T-cell (primary cell): Measurements from ENCODE around the gene ABI3. TPM values are rescaled to one million over a fixed set of nuclear protein-coding genes. Genes with fewer than 3 reads are reported as not detected.

Experiments used
- ATAC-seq, 4 experiments: fragments of 200-7000 bp in 3 of 4; fragments of 150-1000 bp in 1 of 4; cut with Tn5 transposase; replicated peaks in 1 of 4; 1 replicate in 3 of 4; 2 replicates in 1 of 4; pipeline ENCODE4 v1.10.0; 2021; ENCODE audit warnings: moderate library complexity in 3 of 4, mild to moderate bottlenecking in 2 of 4, moderate number of reproducible peaks in 1 of 4
- CTCF ChIA-PET, 2 donors: fragments of 300-600 bp; sonication (Branson Sonifier 250); formaldehyde crosslinking; loops; one replicate each; lab custom pipeline; 2022; ENCODE audit warnings: antibody characterized with exemption in 2 of 2; lab: Charles Lee
- POLR2A ChIA-PET, 2 donors: fragments of 300-600 bp; sonication (Branson Sonifier 250); formaldehyde crosslinking; loops; one replicate each; lab custom pipeline; 2022; ENCODE audit warnings: antibody characterized with exemption in 2 of 2; lab: Charles Lee
- DNase-seq, 35 experiments: peaks; one replicate each; pipeline versions ENCODE4 v3.0.0 to v3.0.0-alpha.2; 2013 to 2023
- H3K27ac ChIP-seq: one replicate; pipeline ENCODE4 v1.5.1; 2013; ENCODE audit warnings: low read length
- H3K27me3 ChIP-seq, 2 experiments: replicated peaks in 1 of 2; 1 replicate in 1 of 2; 2 replicates in 1 of 2; pipeline versions ENCODE4 v1.6.1 to v1.7.0; 2013; ENCODE audit warnings: low read length in 1 of 2, mixed read lengths in 1 of 2; ENCODE audit not compliant: control insufficient read depth in 2 of 2, insufficient read depth in 2 of 2; ENCODE audit errors: extremely low read depth in 1 of 2
- H3K36me3 ChIP-seq, 2 donors: 1 replicate in 1 of 2; 2 replicates in 1 of 2; pipeline versions ENCODE4 v1.6.1 to v1.7.0; 2013; ENCODE audit warnings: low read length in 1 of 2; ENCODE audit not compliant: control insufficient read depth in 2 of 2, insufficient read depth in 1 of 2; ENCODE audit errors: extremely low read depth in 1 of 2
- H3K4me1 ChIP-seq, 2 experiments: 1 replicate in 1 of 2; 2 replicates in 1 of 2; pipeline versions ENCODE4 v1.6.1 to v1.7.0; 2013; ENCODE audit warnings: low read length in 2 of 2, mixed read lengths in 1 of 2; ENCODE audit not compliant: insufficient read depth in 2 of 2, control insufficient read depth in 1 of 2; ENCODE audit errors: extremely low read depth in 1 of 2
- H3K4me3 ChIP-seq, 2 donors: 1 replicate in 1 of 2; 2 replicates in 1 of 2; pipeline versions ENCODE4 v1.5.1 to v1.7.0; 2013; ENCODE audit warnings: mild to moderate bottlenecking in 2 of 2, low read length in 1 of 2, moderate library complexity in 1 of 2; ENCODE audit not compliant: control insufficient read depth in 1 of 2; ENCODE audit errors: extremely low read depth in 1 of 2
- H3K9me3 ChIP-seq: 2 replicates; pipeline ENCODE4 v1.7.0; 2013
- H3K27ac Mint-ChIP-seq, 2 donors: one replicate each; pipeline ENCODE4 v1.8.0; 2020 to 2021; ENCODE audit warnings: mild to moderate bottlenecking in 2 of 2, mixed read lengths in 2 of 2
- H3K27me3 Mint-ChIP-seq, 2 donors: one replicate each; pipeline ENCODE4 v1.8.0; 2021 to 2022; ENCODE audit warnings: mixed read lengths in 2 of 2
- H3K36me3 Mint-ChIP-seq: one replicate; pipeline ENCODE4 v1.8.0; 2021; ENCODE audit warnings: mixed read lengths
- H3K4me1 Mint-ChIP-seq, 3 donors: one replicate each; pipeline ENCODE4 v1.8.0; 2020 to 2022; ENCODE audit warnings: mixed read lengths in 3 of 3, mild to moderate bottlenecking in 1 of 3
- H3K4me3 Mint-ChIP-seq, 3 donors: one replicate each; pipeline ENCODE4 v1.8.0; 2020 to 2022; ENCODE audit warnings: mild to moderate bottlenecking in 3 of 3, mixed read lengths in 3 of 3, moderate library complexity in 3 of 3
- H3K9me3 Mint-ChIP-seq, 3 donors: one replicate each; pipeline ENCODE4 v1.8.0; 2020 to 2022; ENCODE audit warnings: mixed read lengths in 3 of 3
- WGBS: methylation state at CpG from one replicate; pipeline ENCODE4 v1.1.5; 2013; ENCODE audit warnings: missing lambda C conversion rate; ENCODE audit not compliant: insufficient coverage; 5-methylcytosine and 5-hydroxymethylcytosine counted together
- total RNA-seq, 35 experiments: library from RNA in 6 of 35; stranded (reverse) in 6 of 35; fragments of 120-200 nt in 1 of 35; gene quantifications; one replicate each; pipeline versions ENCODE4 v1.2.1 to v1.2.4 and lab custom pipeline; 2013 to 2026

ABI3 gene
- total RNA-seq, 5 donors from 2014 or later (not counting 1 experiment from before 2014, with no cell fraction given), result 10.4 to 21.7 (median 18.3) TPM

GRCh38 chr17:49229805-49230600, 19.5 kb downstream of the ABI3 start:
- H3K4me3 ChIP-seq, result peak overlapping the region; percentile 51 to 77
- Mint-ChIP-seq H3K9me3 (no peaks in the 10 kb centered on the region), H3K36me3 (no peaks in the 10 kb centered on the region), H3K27me3 (peaks cover 3 to 20% of the 10 kb centered on the region in 2 donors), H3K4me3 (peak overlapping the region; percentile 83 to 87 (median 85)), H3K4me1 (peaks cover 14 to 22% (median 19%) of the 10 kb centered on the region in 3 donors), H3K27ac (no peak overlapping the region)
- H3K4me1 ChIP-seq, result peaks cover 0 to 35% of the 10 kb centered on the region in 2 experiments
- ChIA-PET POLR2A (interaction anchor here in 1 of 2 donors (0.6 kb wide), 1 partner anchor 12 kb away, joined by 6 read pairs; no protein-coding TSS in a partner anchor), CTCF (interaction anchor here (0.6 to 2.5 kb wide), 4 partner anchors 38 to 1942 kb away, joined by 3 to 11 read pairs (median 8); no protein-coding TSS in a partner anchor)
- DNase-seq (no peak), ATAC-seq (peak; percentile 2 to 8 (median 4))
- H3K27me3 ChIP-seq, result peaks cover 0 to 39% of the 10 kb centered on the region in 2 experiments
- no peak overlapping the region for H3K27ac ChIP-seq
- WGBS, result 20% methylated on average over 21 of the region's 36 CpGs
- no peaks in the 10 kb centered on the region for H3K36me3 ChIP-seq
- H3K9me3 ChIP-seq, result no peaks in the 10 kb centered on the region

- peaks cover 14 to 19% (median 17%) of the 10 kb centered on the region in 3 donors for H3K4me1 Mint-ChIP-seq
- H3K4me3 ChIP-seq, result peak within 1 kb of the TSS; percentile 51 to 77
- H3K36me3 ChIP-seq, result no peaks in the 10 kb centered on the region
- ATAC-seq, result peak; percentile 93 to 98 (median 95)
- DNase-seq, result peak; percentile 69 to 93 (median 83)
- peaks cover 0 to 26% of the 10 kb centered on the region in 2 experiments for H3K4me1 ChIP-seq
- H3K27ac ChIP-seq, result no peak within 1 kb of the TSS
- no peak within 1 kb of the TSS for H3K27ac Mint-ChIP-seq
- 3% methylated on average over 26 of the region's 58 CpGs for WGBS
- ChIA-PET POLR2A (no interaction called here), CTCF (interaction anchor here in 1 of 2 donors (1.6 to 2.5 kb wide), 2 partner anchors 39 to 50 kb away, joined by 7 to 10 read pairs; no protein-coding TSS in a partner anchor)
- H3K4me3 Mint-ChIP-seq, result peak within 1 kb of the TSS; percentile 83 to 87 (median 85)
- H3K36me3 Mint-ChIP-seq, result no peaks in the 10 kb centered on the region
- H3K9me3 ChIP-seq, result no peaks in the 10 kb centered on the region
- peaks cover 3 to 20% of the 10 kb centered on the region in 2 donors for H3K27me3 Mint-ChIP-seq
- peaks cover 0 to 32% of the 10 kb centered on the region in 2 experiments for H3K27me3 ChIP-seq
- H3K9me3 Mint-ChIP-seq, result no peaks in the 10 kb centered on the region
These were observed 20.4 kb downstream of the ABI3 start, which contains the start of gene PHOSPHO1 for GRCh38 chr17:49230636-49231562. PHOSPHO1 (minus strand) TSS chr17:49230787; CDS start chr17:49226691, 4,096 bp downstream.

- peak overlapping the region; percentile 83 to 87 (median 85) for H3K4me3 Mint-ChIP-seq
- peak overlapping the region in 1 of 2 donors; percentile 75 for H3K4me3 ChIP-seq
- ATAC-seq (no peak), DNase-seq (no peak)
- no peak overlapping the region for H3K27ac ChIP-seq
- peaks cover 14 to 19% (median 15%) of the 10 kb centered on the region in 3 donors for H3K4me1 Mint-ChIP-seq
- peaks cover 0 to 26% of the 10 kb centered on the region in 2 experiments for H3K4me1 ChIP-seq
- peaks cover 3 to 20% of the 10 kb centered on the region in 2 donors for H3K27me3 Mint-ChIP-seq
- 20% methylated on average over 2 of the region's 7 CpGs for WGBS
- no peaks in the 10 kb centered on the region for H3K36me3 ChIP-seq
- H3K9me3 ChIP-seq, result no peaks in the 10 kb centered on the region
- peaks cover 0 to 32% of the 10 kb centered on the region in 2 experiments for H3K27me3 ChIP-seq
- H3K9me3 Mint-ChIP-seq, result no peaks in the 10 kb centered on the region
- CTCF ChIA-PET, result interaction anchor here in 1 of 2 donors (2.5 kb wide), 1 partner anchor 51 kb away, joined by 10 read pairs; no protein-coding TSS in a partner anchor
- no peaks in the 10 kb centered on the region for H3K36me3 Mint-ChIP-seq
- H3K27ac Mint-ChIP-seq, result no peak overlapping the region
- POLR2A ChIA-PET, result no interaction called here
These were observed 21.0 kb downstream of the ABI3 start for GRCh38 chr17:49231563-49231894.

GRCh38 chr17:49234509-49235080, 24.1 kb downstream of the ABI3 start:
- Histone ChIP-seq H3K36me3 (no peaks in the 10 kb centered on the region), H3K9me3 (no peaks in the 10 kb centered on the region), H3K27me3 (peaks cover 0 to 27% of the 10 kb centered on the region in 2 experiments), H3K4me1 (peaks cover 0 to 18% of the 10 kb centered on the region in 2 experiments), H3K4me3 (no peak overlapping the region), H3K27ac (no peak overlapping the region)
- no peak overlapping the region for H3K4me3 Mint-ChIP-seq
- ChIA-PET CTCF (no interaction called here), POLR2A (no interaction called here)
- H3K27me3 Mint-ChIP-seq, result peaks cover 4 to 13% of the 10 kb centered on the region in 2 donors
- no peak for ATAC-seq
- WGBS, result no CpG with 5 or more reads among the region's 5 CpGs
- no peak for DNase-seq
- no peaks in the 10 kb centered on the region for H3K9me3 Mint-ChIP-seq
- no peak overlapping the region for H3K27ac Mint-ChIP-seq
- peaks cover 5 to 10% (median 5%) of the 10 kb centered on the region in 3 donors for H3K4me1 Mint-ChIP-seq
- H3K36me3 Mint-ChIP-seq, result no peaks in the 10 kb centered on the region

GRCh38 chr17:49235896-49236295, 25.4 kb downstream of the ABI3 start:
- H3K36me3 Mint-ChIP-seq, result no peaks in the 10 kb centered on the region
- H3K27ac Mint-ChIP-seq, result no peak overlapping the region
- ChIA-PET POLR2A (no interaction called here), CTCF (interaction anchor here in 1 of 2 donors (0.6 kb wide), 1 partner anchor 21 kb away, joined by 4 read pairs; no protein-coding TSS in a partner anchor)
- no peak overlapping the region for H3K27ac ChIP-seq
- no peak overlapping the region for H3K4me3 Mint-ChIP-seq
- ATAC-seq (no peak), DNase-seq (no peak)
- H3K27me3 ChIP-seq, result peaks cover 0 to 16% of the 10 kb centered on the region in 2 experiments
- no peaks in the 10 kb centered on the region for H3K9me3 ChIP-seq
- H3K4me3 ChIP-seq, result no peak overlapping the region
- peaks cover 0 to 7% of the 10 kb centered on the region in 2 experiments for H3K4me1 ChIP-seq
- WGBS, result 68% methylated on average over 4 of the region's 4 CpGs
- H3K9me3 Mint-ChIP-seq, result no peaks in the 10 kb centered on the region
- peaks cover 4 to 6% (median 4%) of the 10 kb centered on the region in 3 donors for H3K4me1 Mint-ChIP-seq
- H3K36me3 ChIP-seq, result no peaks in the 10 kb centered on the region
- H3K27me3 Mint-ChIP-seq, result peaks cover 7 to 11% of the 10 kb centered on the region in 2 donors
